Measurements from ENCODE around the gene RASSF10.
A peak's percentile ranks its signal among the peaks of the same experiment; 100 is the strongest.
"Not testable (repeated sequence)": the region's sequence is repeated elsewhere in the genome, so short reads cannot be mapped to it uniquely, and the experiment has no call there.

The RASSF10 gene

DNA sequence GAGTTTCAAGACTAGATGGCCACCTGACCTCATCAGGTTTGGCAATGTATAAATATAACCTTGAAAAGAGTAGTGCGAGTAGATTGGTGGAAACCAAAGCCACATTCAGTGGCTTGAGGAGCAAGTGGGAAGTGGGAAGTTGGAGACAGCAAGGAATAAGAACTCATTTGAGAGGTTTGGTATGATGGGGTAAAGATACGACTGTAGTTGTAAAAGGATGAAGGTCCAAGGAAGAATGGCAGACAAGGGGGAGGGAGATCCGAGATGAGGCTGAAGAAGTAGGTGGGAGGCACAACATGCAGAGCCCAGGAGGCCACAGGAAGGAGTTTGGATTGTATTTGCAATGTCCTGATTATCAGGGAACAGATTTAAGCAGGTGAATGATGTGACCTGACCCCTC is 20.8 kb downstream of the RASSF10 start:
- DNase-seq: no peak

DNA sequence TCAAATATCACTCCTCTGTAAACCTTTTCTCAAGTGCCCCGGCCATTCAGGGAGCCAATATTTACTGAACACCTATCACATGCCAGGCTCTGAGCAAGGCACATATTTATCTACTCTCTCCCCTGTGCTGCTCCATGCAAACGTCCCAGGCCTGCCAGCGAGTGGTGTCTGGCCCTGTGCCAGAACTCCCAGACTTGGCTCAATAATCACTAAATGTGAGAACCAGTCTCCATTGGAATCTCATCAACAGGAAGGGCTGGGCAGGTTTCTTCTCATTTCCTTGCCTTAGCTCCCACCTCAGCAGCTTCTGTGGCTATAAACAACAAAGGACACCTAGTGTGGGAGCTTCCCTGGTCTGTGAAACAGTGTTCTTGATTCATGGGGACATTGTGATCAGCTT is 21.7 kb downstream of the RASSF10 start:
- DNase-seq: no peak

DNA sequence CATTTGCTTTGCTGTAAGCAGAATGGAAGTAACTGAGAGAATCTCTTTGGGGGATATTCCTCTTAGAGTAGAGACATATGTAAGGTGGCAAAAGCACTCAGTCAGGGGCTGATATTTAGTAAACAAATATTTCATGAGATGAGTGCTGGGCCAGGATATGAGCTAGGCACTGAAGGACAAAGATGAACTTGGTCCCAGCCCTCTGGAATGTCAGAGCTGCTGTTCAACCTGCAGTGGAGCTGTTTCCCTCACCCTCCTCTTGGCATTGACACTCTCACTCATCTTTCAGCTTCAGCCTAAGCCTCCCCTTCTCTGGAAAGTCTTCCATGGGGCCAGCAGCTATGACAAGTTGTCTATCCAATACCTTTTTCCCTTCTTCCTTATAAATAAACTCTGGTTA is 22.2 kb downstream of the RASSF10 start:
- DNase-seq: no peak

DNA sequence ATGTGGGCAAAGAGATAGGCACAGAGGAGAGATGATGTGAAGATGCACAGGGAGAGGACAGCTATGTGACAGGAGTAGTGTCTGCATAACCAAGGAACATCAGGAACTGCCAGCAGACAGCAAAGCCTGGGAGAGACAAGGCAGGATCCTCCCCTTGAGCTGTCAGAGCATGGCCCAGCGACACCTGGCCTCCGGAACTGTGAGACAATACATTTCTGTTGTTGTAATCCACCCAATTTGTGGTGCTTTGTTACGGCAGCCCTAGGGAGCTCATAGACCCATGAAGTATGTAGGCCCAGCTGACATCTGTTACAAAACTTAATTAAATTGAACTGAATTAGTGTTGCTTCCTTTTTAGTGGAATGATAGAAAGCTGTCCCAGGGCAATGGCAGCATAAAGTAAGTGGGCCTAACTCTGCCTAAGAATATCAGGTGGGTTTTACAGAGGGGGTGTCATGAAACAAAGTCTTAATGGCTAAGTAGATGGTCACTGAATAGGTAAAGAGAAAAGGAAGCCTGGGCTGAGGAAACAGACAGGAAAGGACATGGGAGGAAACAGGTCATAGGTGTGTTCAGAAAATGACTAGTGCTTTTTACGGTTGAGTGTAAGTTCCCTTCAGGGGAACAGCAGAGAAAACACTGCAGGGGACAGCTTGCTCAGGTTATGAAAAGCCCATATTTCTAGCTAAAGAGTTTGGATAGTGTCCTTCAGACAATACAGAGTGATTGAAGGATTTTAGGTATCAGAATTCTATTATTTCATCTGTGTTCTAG is 24.8 kb downstream of the RASSF10 start:
- DNase-seq: no peak

DNA sequence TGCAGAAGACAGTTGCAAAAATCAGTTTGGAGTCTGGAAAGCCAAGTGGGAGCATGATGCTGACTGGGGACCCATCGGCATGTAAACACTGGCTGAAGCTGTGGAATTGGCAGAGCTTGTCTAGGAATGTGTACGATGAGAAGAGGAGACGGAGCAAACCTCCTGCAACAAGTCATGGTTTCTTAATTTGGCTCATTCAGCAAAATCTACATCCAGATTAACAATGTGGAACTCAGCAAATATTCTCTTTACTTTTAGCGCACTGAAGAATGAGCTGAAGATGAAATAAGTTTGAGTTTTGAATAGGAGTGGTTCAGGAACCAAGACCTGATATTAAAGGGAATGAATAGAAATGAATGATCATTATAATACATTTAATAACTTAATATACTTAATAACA is 26.6 kb downstream of the RASSF10 start:
- DNase-seq: no peak

DNA sequence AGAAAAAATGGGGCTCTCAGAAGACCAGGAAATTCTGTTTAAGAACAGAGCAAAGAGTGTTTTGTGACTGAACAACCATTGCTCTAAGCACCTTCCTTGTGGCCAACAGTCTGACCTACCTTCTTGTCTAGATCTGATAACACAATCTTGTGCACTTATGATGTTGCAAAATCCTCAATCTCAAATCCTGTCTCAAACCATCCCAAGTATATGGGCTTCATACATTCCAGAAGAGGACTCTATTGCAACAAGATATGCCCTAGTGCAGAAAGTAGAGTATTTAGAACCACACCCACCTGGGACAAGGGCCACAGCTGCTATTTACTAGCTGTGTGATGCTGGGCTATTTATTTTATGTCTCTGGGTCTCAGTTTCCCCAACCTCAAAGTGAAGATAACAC is 27.1 kb downstream of the RASSF10 start:
- no peak for DNase-seq

DNA sequence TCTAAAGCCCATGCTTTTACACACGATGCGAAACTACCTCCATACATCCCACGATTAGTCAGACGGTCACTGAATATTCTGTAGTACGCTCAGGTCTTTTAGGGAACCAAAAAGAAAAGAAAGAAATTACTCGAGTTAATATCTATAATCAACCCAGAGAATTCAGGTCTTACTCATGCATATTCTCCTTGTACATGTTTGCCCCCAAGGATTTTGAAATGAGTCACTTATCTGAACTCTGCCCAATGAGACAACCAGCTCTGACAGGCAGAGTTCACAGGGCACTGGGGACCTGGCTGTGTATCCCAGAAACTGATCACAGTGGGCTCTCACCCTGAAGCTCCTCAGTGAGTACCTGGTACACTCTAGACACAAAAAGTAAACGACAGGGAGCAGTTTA is 29.2 kb downstream of the RASSF10 start:
- DNase-seq: no peak

DNA sequence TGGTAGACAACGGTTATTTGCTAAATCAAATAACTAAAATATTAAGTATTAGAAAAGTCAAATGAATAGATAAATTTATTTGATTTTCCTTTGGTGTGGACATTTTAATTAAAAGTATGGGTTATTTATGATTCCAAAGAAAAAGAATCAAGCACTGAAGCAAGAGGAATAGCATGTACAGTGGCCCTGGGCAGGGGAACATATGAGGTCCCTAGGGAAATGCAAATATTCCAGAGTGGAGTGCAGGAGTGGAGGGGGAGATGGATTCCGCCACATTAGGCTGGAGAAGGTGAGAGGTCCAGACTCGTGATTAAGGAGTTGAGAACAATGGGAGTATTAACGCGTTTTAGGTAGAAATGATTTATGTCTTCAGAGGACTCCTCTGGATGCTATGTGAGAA is 30.0 kb downstream of the RASSF10 start:
- no peak for DNase-seq

DNA sequence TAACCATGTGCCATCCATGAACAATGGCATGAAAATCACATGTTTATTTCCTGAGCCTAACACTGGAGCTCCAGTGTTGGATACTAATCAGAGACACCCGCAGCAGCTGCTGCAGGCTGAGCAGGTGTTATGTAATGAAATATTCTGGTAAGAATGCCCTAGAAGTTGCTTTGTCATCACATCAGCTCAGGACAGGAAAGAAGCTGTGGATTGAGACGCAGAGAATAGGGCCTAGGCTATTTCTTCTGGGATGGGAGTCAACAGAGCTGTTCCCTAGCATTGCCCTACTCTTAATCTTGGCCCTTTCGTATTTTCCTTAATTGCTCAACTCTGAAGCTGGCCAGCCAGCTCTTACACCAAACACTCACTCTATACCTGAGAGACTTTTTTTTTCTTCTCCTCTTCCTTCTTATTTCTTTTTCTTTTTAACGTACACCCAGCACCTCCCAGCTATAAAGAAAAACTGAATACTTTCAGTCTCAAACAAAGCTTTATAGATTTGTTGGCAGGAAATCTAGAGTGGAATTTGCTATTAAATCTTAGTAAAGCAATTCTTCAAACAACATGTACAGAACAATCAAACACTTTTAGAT is 31.9 kb downstream of the RASSF10 start:
- no peak for DNase-seq

DNA sequence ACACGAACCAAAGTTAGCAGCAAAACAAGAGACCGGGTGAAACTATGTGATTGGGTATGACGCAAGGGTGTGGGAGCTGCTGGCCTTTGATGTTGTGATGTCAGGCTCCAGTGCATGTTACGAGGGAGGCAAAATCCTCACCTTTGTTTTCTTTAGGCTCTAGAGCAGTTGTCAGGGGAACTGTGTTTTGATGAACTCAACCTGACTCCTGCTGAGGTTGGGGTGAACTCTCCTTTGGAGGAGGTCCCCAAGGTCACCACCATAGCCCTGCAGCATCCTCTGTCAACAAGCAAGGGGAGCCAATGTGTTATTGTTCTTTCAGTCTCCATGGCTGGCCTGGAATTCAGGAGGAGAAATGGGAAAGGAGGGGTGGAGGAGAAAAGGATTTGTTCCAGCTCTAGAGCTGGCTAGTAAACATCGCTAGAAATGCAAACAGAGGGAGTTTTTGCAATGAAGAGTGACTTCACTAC is 33.8 kb downstream of the RASSF10 start:
- no peak for DNase-seq

DNA sequence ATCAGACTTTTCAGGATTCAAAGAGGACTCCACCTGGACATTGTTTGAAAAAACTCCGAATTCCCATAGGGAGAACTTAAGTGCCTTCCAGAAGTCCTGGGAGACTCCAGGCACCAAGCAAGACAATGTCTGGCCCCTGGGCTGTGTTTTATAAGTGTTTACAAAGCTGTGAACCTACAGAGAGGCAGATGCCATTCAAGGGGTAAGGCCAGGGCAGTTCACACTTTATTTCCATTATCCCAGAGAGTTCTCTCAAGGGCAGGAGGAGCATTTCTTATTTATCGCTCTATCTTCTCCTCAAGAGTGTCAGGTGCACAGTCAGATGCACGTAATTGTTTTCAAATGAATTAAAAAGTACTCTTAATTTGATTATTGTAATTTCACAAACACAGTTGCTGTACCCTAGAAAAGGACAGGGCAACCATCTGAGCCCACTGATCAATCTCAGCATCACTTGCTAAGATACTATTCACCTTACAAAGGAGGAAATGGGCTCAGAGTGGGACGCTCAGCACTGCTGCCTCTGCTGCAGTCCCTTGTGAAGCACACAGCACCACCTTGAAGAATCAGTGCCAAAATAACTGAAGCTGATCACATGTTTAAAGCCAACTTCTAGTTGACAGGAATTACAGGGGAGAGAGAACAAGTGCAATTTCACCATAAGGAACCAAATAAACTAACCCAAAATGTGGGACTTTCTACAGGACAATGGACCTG is 35.0 kb downstream of the RASSF10 start:
- DNase-seq: no peak

DNA sequence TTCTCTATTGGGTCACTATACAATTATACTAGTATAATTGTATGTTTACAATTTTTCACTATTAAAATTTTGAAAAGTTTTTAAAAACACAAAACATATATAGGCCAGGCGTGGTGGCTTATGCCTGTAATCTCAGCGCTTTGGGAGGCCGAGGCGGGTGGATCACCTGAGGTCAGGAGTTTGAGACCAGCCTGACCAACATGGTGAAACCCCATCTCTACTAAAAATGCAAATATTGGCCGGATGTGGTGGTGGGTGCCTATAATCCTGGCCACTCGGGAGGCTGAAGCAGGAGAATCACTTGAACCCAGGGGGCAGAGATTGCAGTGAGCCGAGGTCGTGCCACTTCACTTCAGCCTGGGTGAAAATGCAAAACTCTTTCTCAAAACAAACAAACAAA is 36.0 kb downstream of the RASSF10 start:
- not testable (repeated sequence) for DNase-seq

DNA sequence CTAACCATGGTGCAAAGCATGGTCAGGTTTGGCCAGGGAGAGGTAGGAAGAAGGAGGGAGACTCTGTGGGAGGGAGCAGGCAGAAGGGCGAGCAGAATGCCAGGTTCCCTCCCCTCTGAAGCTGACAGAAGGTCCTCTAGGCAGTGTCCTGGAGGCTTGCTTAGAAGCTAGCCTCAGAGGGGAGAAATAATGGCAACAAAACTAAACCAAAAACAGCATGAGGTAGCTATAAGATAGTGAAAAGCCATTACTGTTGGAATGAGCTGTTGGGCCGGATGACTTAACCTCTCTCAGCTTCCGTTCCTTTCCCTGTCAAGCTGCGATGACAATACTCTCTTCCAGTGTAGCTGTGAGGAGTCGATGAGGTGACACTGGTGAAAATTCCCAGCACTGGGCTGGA is 36.6 kb downstream of the RASSF10 start:
- DNase-seq: no peak

DNA sequence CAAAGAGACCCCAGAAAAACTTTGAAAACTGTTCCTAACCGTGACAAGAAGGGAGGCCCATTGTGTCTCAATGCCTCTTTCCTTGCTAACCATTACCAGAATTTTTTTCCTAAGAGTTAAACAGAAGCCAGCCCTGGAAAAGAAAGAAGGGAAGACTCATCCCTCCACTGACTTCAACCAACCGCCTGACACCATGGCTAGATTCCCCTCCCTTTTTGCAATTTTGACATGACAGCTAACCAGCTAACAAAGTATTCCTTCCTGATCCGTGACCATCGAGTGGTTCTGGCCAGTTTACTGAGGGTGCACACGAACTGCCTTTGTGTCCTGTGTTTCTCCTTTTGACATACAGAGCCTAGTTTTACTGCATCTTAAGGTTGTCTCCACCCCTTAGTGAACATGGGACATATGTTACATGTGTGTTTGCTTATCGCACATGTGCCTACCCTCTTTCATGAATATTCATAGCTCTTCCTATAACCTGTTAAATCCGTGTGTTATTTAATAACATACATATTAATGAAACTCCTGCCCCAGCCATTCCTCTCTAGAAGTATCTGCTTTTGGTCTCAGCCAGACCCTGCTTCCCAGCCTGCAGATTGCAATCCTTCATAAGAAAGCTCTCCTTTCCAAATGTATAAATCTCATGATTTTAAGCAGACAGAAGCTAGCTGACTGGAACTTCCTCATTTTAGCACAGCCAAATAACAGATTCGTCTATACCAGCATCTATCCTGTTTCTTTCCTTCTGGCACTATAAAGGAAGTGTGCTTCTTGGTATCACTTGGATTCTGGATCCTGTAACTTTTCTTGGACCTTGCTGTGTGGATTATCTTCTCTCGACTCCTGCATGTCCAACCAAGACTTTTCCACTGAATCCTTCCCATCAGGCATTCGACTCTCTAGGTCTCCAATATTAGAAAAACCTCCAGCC is 37.8 kb downstream of the RASSF10 start:
- DNase-seq: no peak

DNA sequence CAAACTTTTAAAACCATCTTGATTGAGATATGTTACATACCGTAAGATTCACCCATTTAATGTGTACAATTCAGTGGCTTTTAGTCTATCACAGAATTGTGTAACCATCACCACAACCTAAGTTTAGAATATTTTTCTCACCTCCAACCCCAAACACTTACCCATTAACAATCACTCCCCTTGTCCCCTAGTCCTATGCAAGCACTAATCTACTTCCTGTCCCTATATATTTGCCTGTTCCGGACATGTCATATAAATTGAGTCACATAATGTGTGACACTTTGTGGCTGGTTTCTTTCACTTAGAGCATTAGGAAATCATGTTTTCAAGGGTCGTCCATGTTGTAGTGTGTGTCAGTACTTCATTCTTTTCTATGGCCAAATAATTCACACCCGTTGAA is 38.8 kb downstream of the RASSF10 start:
- DNase-seq: no peak

DNA sequence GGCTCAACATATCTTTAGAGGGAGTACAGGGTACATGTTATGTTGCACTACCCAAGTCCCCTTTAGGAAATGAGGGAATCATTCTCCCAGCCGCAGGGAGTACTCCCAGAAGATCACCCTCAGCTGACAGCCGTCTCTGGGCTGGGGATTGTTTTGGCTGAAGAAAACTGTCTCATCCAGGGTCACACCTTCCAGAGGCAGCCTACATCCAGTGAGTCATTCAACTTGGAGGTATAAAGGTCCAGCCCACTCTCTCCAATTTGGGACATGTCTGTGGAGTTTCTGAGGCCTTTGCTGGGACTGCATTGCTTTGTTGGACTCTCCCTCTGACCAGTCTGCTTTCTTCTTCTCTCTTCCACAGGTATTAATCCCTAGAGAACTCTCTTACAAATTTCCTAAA is 42.1 kb downstream of the RASSF10 start:
- no peak for DNase-seq

DNA sequence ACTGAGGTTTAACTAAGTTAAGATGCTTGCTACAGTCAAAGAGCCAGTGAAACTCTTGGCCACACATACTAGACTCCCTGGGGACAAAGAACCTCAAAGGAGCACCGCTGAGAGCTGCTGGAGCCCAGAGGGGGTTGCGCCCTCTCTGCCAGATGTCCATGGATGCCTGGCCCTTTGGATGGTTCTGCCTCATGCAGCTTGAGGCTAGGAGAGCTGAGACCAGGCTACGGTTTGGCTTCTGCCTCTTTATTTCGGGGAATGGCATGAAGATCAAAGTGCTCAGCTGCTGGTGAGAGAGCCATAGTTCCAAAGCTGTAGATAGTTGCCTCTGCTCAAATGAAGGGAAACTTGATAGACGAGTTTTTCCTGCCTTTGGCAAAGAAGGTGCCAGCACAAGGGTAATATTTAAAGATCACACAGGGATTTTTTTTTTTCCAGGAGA is 43.0 kb downstream of the RASSF10 start:
- DNase-seq: no peak

DNA sequence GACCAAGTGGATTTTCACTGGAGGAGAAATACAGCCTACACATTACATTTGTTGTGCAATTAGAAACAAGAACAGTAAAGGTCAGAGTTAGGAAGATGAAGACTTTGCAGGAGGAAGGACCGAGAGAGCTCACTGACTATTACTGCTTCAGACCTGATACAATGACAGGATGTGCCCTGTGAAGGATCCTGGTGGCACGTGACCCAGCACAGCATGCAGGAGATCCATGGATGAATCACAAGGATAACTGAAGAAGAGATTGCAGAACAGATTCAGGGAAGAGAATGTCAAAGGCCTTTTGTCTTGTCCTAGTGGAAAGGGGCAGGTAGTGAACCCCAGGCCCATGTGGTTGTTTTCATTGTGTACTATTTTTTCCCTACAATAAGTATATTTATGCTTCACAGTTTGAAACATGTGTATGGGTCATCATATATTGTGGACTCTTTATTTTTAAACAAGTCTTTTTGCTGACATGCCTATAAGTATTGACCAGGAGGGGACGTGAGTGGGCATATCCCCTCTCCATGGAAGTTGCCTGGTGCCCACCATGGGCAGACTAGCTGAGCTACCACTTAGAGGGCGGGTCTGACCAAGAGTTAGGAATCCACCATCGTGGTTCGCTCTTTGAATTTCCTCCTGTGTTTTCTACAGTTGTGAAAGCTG is 44.3 kb downstream of the RASSF10 start:
- DNase-seq: no peak

DNA sequence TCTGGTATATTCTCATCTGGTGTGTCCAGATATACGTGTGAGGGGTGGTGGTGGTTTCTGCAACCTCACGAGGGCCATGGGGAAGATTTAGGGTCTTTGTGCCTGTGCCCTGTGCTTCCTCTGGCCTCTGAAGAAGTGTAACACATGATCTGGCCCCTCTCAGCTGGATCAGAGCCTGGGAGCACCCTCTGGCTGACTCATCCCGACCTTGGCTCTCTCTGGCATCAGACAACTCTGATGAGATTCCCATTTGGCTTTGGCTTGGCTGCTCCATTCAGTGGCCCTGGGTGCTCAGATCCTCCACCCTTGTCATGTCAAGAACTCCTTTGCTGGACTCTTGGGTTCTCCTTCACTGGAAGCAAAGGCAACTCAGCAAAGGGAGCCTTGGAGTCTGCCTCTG is 45.2 kb downstream of the RASSF10 start:
- DNase-seq: no peak

DNA sequence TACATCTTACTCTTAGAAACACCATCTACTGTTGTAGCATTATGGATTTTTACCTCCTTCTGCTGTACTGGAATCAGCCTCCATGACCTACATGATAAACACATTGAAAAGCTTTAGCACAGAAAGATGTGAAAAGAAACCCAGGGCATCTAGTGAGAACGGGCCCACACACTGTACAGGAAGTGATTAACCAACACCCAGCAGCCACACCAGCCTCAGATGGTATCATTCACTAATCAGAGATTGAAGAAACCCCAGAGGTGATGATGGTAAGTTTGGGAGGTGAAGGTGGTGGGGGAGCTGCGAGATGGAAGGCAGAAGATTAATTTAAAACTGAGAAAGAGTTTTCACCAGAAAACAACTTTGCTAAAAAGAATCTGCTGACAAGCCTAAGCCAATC is 46.1 kb downstream of the RASSF10 start:
- DNase-seq: peak in 1 of 2 donors; percentile 1

DNA sequence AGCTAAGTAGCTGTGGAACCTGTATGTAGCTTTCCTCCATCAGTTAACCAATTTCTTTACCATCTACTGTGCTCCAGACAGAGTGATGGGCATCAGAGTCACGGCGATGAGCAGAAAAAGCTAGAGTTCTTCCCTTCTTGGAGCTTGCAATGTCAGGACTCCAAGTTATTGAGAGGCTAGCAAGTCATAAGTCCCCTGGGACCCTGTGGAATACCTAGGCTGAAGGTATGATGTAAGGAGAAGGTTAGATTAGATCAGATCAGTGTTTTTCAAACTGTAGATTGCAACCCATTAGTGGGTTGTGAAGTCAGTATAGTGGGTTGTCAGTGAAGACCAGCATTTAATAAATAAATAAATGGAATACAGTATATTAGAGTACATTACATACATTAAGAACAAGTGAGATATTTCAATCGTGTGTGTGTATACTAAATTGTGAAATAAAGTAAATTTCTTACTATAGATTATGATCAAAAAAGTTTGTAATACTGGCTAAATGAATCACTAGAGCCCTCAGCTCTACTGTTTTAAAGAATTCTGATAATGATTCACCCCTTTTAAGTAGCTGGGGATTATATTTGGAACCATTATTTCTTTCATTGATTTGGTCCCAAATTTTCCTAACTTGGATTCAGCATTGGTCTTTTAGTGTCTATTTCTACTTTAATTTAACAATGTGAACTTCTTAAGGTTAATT is 52.3 kb downstream of the RASSF10 start:
- no peak for DNase-seq
